Astrocyte (in vitro differentiated cells and primary cell): Measurements from ENCODE around the gene NAV2.

Experiments
- EZH2 ChIP-seq: IDR thresholded peaks from 2 replicates; pipeline ENCODE4 v1.6.1; 2012; ENCODE audit warnings: mild to moderate bottlenecking, low read length, inconsistent platforms; ENCODE audit not compliant: insufficient read depth
- TF ChIP-seq, protein P1 (sequence below): IDR thresholded peaks from 2 replicates; pipeline ENCODE4 v1.5.1; 2011; ENCODE audit warnings: low read depth, mild to moderate bottlenecking, inconsistent platforms, low read length, moderate library complexity; ENCODE audit not compliant: insufficient read depth

DNA sequence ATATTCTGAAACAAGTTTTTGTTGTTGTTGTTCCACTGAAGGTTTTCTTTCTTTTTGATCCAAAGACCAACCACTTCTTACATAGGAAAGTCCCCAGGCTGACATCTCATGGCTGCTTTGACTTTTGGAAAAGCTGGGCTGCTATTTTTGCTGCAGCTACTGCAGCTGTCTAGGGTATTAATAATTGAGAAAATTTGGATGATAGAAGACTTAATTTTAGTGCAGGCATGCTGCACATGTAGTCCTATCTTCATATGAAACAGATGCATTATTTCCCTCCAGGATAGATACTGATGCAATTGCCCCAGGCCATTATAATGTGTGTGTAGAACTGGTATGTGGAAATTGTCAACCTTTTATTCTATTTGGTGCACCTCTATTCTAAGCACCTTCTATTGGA lies 131.4 kb downstream of the NAV2 start:
- no peak for TF ChIP-seq EZH2
- TF ChIP-seq, protein P1, sequence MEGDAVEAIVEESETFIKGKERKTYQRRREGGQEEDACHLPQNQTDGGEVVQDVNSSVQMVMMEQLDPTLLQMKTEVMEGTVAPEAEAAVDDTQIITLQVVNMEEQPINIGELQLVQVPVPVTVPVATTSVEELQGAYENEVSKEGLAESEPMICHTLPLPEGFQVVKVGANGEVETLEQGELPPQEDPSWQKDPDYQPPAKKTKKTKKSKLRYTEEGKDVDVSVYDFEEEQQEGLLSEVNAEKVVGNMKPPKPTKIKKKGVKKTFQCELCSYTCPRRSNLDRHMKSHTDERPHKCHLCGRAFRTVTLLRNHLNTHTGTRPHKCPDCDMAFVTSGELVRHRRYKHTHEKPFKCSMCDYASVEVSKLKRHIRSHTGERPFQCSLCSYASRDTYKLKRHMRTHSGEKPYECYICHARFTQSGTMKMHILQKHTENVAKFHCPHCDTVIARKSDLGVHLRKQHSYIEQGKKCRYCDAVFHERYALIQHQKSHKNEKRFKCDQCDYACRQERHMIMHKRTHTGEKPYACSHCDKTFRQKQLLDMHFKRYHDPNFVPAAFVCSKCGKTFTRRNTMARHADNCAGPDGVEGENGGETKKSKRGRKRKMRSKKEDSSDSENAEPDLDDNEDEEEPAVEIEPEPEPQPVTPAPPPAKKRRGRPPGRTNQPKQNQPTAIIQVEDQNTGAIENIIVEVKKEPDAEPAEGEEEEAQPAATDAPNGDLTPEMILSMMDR, result no peak
